K562 (cell line): Measurements from ENCODE around the gene GCK. TPM values are rescaled to one million over a fixed set of nuclear protein-coding genes. Genes with fewer than 3 reads are reported as not detected.

Experiments
- CCAR2 ChIP-seq: fragments of 200-400 bp; formaldehyde crosslinking; IDR thresholded peaks from 2 replicates; pipeline ENCODE4 v1.6.1; 2017; ENCODE audit warnings: mild to moderate bottlenecking, low read depth, low read length
- ESRRB ChIP-seq: fragments of 250-450 bp; sonication (Bioruptor Pico); IDR thresholded peaks from 2 replicates; pipeline ENCODE4 v1.5.0; 2020; ENCODE audit warnings: mild to moderate bottlenecking, moderate library complexity, borderline replicate concordance
- GMEB1 ChIP-seq: fragments of 250-450 bp; sonication (Bioruptor Pico); IDR thresholded peaks from 2 replicates; pipeline ENCODE4 v1.4.0; 2020; ENCODE audit warnings: mild to moderate bottlenecking
- HMG20A ChIP-seq: fragments of 450-650 bp; formaldehyde crosslinking; conservative IDR thresholded peaks from 2 replicates; pipeline ENCODE4 v1.4.0; 2020; ENCODE audit warnings: mild to moderate bottlenecking, mixed read lengths
- IRF9 ChIP-seq: fragments of 450-650 bp; IDR thresholded peaks from 2 replicates; pipeline ENCODE4 v1.6.1; 2016; ENCODE audit warnings: missing biosample characterization, missing genetic modification characterization
- KLF10 ChIP-seq: fragments of 250-450 bp; sonication (Bioruptor Pico); IDR thresholded peaks from 2 replicates; pipeline ENCODE4 v1.6.1; 2021; ENCODE audit warnings: matching md5 sums
- NKRF ChIP-seq: fragments of 450-650 bp; IDR thresholded peaks from 2 replicates; pipeline ENCODE4 v1.6.1; 2016; ENCODE audit warnings: borderline replicate concordance
- PHF21A ChIP-seq: fragments of 450-650 bp; IDR thresholded peaks from 2 replicates; pipeline ENCODE4 v1.6.1; 2017; ENCODE audit warnings: low read depth, borderline replicate concordance
- POLR2B ChIP-seq: fragments of 450-650 bp; IDR thresholded peaks from 2 replicates; pipeline ENCODE4 v1.6.1; 2018; ENCODE audit warnings: low read depth; ENCODE audit not compliant: partially characterized antibody
- RBM15 ChIP-seq: fragments of 200-400 bp; formaldehyde crosslinking; IDR thresholded peaks from 2 replicates; pipeline ENCODE4 v1.6.1; 2018; ENCODE audit warnings: mild to moderate bottlenecking, low read length, moderate library complexity; ENCODE audit not compliant: insufficient read depth
- SIN3B ChIP-seq: fragments of 450-650 bp; IDR thresholded peaks from 2 replicates; pipeline ENCODE4 v1.6.1; 2017; ENCODE audit warnings: low read depth, mild to moderate bottlenecking, moderate library complexity
- SNIP1 ChIP-seq: fragments of 450-650 bp; IDR thresholded peaks from 2 replicates; pipeline ENCODE4 v1.7.1; 2017; ENCODE audit warnings: low read depth, mild to moderate bottlenecking
- SNRNP70 ChIP-seq: fragments of 200-400 bp; formaldehyde crosslinking; optimal IDR thresholded peaks from 2 replicates; pipeline ENCODE3; 2017; ENCODE audit warnings: low read depth, low read length
- SRF ChIP-seq, 2 experiments: fragments of 250-450, 450-650 bp in 1 of 2; sonication (Bioruptor Pico) in 1 of 2; sonication (generic) in 1 of 2; formaldehyde crosslinking; IDR thresholded peaks; 2 replicates each; pipeline versions ENCODE4 v1.5.0 to v1.5.1; 2020 to 2022; ENCODE audit warnings: mild to moderate bottlenecking in 1 of 2, missing genetic modification reagents in 1 of 2
- STAT5B ChIP-seq: fragments of 250-450 bp; sonication (Bioruptor Pico); IDR thresholded peaks from 2 replicates; pipeline ENCODE4 v1.8.0; 2021; ENCODE audit warnings: mild to moderate bottlenecking, inconsistent platforms
- ZNF239 ChIP-seq: fragments of 250-450 bp; sonication (Bioruptor Pico); IDR thresholded peaks from 2 replicates; pipeline ENCODE4 v1.4.0; 2020; ENCODE audit warnings: mild to moderate bottlenecking
- ZNF41 ChIP-seq: fragments of 250-450 bp; sonication (Bioruptor Pico); conservative IDR thresholded peaks from 2 replicates; pipeline ENCODE4 v1.4.0; 2020; ENCODE audit warnings: mild to moderate bottlenecking
- ZNF584 ChIP-seq: fragments of 200-800 bp; sonication (Bioruptor generic); IDR thresholded peaks from 2 replicates; pipeline ENCODE4 v1.6.1; 2016; ENCODE audit warnings: low read depth, mild to moderate bottlenecking, missing genetic modification characterization, missing compliant biosample characterization
- ZSCAN29 ChIP-seq: fragments of 450-650 bp; IDR thresholded peaks from 2 replicates; pipeline ENCODE4 v1.6.1; 2017
- polyA plus RNA-seq, 8 experiments: library from polyadenylated mRNA; depleted of rRNA in 4 of 8; stranded (reverse) in 5 of 8; unstranded in 3 of 8; fragments of >200 nt; fragmentation: Nextera tagmentation in 2 of 8; fragmentation: Illumina TruSeq in 1 of 8; extraction: Ambion mirVana in 2 of 8; extraction: Trizol in 1 of 8; gene quantifications; 2 replicates each; pipeline versions ENCODE4 v1.2.1 to v1.2.3, GENCODE V29; 2011 to 2014; ENCODE audit warnings: inconsistent platforms in 1 of 8, missing spikeins in 1 of 8
- total RNA-seq, 7 experiments: library from RNA; depleted of rRNA in 6 of 7; stranded (reverse); fragments of >200 nt in 6 of 7; fragmentation: Illumina TruSeq in 2 of 7; extraction: Trizol in 2 of 7; gene quantifications; 2 replicates each; pipeline versions ENCODE4 v1.2.1 to v1.2.3, GENCODE V29; 2011 to 2021; ENCODE audit warnings: low replicate concordance in 1 of 7
- TF ChIP-seq, protein P1 (sequence below): fragments of 450-650 bp; IDR thresholded peaks from 2 replicates; pipeline ENCODE4 v1.6.1; 2018; ENCODE audit not compliant: partially characterized antibody

GCK gene
- total and polyA plus RNA-seq, 9 of the 15 experiments (the other 6 are each of a cell fraction or from before 2014, with no cell fraction given): 0.11 to 0.55 (median 0.16) TPM; not detected in 3

DNA sequence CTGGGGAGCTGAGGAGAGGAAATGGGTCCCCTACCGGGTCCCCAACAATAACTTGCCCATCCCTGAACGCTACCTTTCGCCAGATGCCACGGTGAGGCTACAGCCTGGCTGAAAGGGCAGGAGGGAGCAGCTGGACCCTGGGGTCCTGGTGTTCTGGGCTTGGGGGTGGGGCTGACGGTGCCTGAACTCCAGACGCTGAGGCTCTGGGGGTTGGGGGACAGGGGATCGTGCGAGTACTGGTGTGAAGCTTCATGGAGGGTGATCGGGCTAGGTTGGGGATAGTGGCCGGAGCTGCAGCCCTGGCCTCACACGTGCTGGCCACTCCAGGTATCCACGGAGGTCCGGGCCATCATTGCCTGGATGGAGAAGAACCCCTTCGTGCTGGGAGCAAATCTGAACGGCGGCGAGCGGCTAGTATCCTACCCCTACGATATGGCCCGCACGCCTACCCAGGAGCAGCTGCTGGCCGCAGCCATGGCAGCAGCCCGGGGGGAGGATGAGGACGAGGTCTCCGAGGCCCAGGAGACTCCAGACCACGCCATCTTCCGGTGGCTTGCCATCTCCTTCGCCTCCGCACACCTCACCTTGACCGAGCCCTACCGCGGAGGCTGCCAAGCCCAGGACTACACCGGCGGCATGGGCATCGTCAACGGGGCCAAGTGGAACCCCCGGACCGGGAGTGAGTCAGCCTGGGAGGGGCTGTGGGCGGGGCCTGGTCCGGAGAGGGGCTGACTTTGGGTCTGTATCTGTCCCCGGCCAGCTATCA is 76.8 kb downstream of the GCK start (continued):
- no peak for TF ChIP-seq ZNF584 (CRISPR knock-in tag)
- TF ChIP-seq SRF (CRISPR knock-in tag; IDR thresholded peaks at IDR 0.05): no peak
- no peak for TF ChIP-seq CCAR2
- no peak for TF ChIP-seq PHF21A
- no peak for TF ChIP-seq ZSCAN29
- no peak for TF ChIP-seq NKRF
- TF ChIP-seq GMEB1 (CRISPR knock-in tag): no peak
- TF ChIP-seq STAT5B: no peak
- no peak for TF ChIP-seq SNIP1
- no peak for TF ChIP-seq SNRNP70
- no peak for TF ChIP-seq RBM15
- TF ChIP-seq ZNF239: no peak
- TF ChIP-seq KLF10: no peak
- TF ChIP-seq, protein P1, sequence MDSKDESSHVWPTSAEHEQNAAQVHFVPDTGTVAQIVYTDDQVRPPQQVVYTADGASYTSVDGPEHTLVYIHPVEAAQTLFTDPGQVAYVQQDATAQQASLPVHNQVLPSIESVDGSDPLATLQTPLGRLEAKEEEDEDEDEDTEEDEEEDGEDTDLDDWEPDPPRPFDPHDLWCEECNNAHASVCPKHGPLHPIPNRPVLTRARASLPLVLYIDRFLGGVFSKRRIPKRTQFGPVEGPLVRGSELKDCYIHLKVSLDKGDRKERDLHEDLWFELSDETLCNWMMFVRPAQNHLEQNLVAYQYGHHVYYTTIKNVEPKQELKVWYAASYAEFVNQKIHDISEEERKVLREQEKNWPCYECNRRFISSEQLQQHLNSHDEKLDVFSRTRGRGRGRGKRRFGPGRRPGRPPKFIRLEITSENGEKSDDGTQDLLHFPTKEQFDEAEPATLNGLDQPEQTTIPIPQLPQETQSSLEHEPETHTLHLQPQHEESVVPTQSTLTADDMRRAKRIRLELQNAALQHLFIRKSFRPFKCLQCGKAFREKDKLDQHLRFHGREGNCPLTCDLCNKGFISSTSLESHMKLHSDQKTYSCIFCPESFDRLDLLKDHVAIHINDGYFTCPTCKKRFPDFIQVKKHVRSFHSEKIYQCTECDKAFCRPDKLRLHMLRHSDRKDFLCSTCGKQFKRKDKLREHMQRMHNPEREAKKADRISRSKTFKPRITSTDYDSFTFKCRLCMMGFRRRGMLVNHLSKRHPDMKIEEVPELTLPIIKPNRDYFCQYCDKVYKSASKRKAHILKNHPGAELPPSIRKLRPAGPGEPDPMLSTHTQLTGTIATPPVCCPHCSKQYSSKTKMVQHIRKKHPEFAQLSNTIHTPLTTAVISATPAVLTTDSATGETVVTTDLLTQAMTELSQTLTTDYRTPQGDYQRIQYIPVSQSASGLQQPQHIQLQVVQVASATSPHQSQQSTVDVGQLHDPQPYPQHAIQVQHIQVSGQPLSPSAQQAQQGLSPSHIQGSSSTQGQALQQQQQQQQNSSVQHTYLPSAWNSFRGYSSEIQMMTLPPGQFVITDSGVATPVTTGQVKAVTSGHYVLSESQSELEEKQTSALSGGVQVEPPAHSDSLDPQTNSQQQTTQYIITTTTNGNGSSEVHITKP: peak; percentile 99
- no peak for TF ChIP-seq POLR2B
- no peak for TF ChIP-seq ESRRB (CRISPR knock-in tag)
- no peak for TF ChIP-seq SIN3B
- no peak for TF ChIP-seq ZNF41 (CRISPR knock-in tag)
- TF ChIP-seq IRF9 (tag): no peak
- no peak for TF ChIP-seq HMG20A
